K562 (cell line): Measurements from ENCODE around the gene ELMO1. TPM values are rescaled to one million over a fixed set of nuclear protein-coding genes. Genes with fewer than 3 reads are reported as not detected.

Experiments used
- ATAC-seq: fragments of 200-7000 bp; cut with Tn5 transposase; 3 replicates; pipeline ENCODE4 v1.9.1; 2020; ENCODE audit warnings: moderate library complexity
- BruUV-seq: library from RNA; stranded (reverse); fragments of 400-500 nt; replicated peaks from 2 replicates; lab custom pipeline; 2021; lab: Mats Ljungman, UMichigan
- CTCF ChIA-PET: fragments of 300-600 bp; formaldehyde crosslinking; extraction: SDS; loops from one replicate; lab custom pipeline; 2021; ENCODE audit warnings: low intra/inter-chr PET ratio; lab: Yijun Ruan, JAX
- POLR2A ChIA-PET: fragments of 300-600, 350-650 bp; sonication (Branson Sonifier 250); formaldehyde crosslinking; extraction: SDS; loops from one replicate; lab custom pipeline; 2021; ENCODE audit warnings: antibody characterized with exemption, inconsistent platforms; lab: Yijun Ruan, JAX
- DNase-seq, 4 experiments: peaks; one replicate each; pipeline versions ENCODE4 v3.0.0 to v3.0.0-alpha.2; 2011 to 2018; ENCODE audit warnings: low spot score in 3 of 4, mixed read lengths in 3 of 4; ENCODE audit errors: extremely low read depth in 1 of 4
- FAIRE-seq: peaks from 2 replicates; lab custom pipeline; 2011; peaks lifted over from hg19 to GRCh38; lab: Jason Lieb, UNC
- H2AFZ ChIP-seq: 2 replicates; pipeline ENCODE4 v1.6.0; 2011; ENCODE audit warnings: low read depth, low read length, control low read depth, inconsistent platforms
- H3K27ac ChIP-seq: fragments of 200-600 bp; 3 replicates; pipeline ENCODE4 v1.8.0; 2011; ENCODE audit warnings: low read depth, mild to moderate bottlenecking, control low read depth, inconsistent platforms, low read length, moderate library complexity, mixed read lengths; ENCODE audit errors: extremely low read depth
- H3K27me3 ChIP-seq, 2 experiments: fragments of 300-600 bp in 1 of 2; 2 replicates in 1 of 2; 3 replicates in 1 of 2; pipeline versions ENCODE4 v1.6.0 to v1.8.0; 2011; ENCODE audit warnings: inconsistent platforms in 2 of 2, low read length in 2 of 2, mild to moderate bottlenecking in 1 of 2, mixed read lengths in 1 of 2, moderate library complexity in 1 of 2; ENCODE audit not compliant: control insufficient read depth in 2 of 2, insufficient read depth in 2 of 2
- H3K36me3 ChIP-seq: fragments of 300-600 bp; 3 replicates; pipeline ENCODE4 v1.8.0; 2011; ENCODE audit warnings: mild to moderate bottlenecking, low read length, inconsistent platforms; ENCODE audit not compliant: control insufficient read depth, insufficient read depth
- H3K4me1 ChIP-seq, 2 experiments: fragments of 200-600 bp in 1 of 2; replicated peaks in 1 of 2; 2 replicates in 1 of 2; 3 replicates in 1 of 2; pipeline versions ENCODE4 v1.5.1 to v1.8.0; 2011; ENCODE audit warnings: inconsistent platforms in 2 of 2, low read length in 2 of 2, mild to moderate bottlenecking in 1 of 2, mixed read lengths in 1 of 2, moderate library complexity in 1 of 2; ENCODE audit not compliant: control insufficient read depth in 2 of 2, insufficient read depth in 2 of 2
- H3K4me2 ChIP-seq: 2 replicates; pipeline ENCODE4 v1.6.1; 2011; ENCODE audit warnings: low read length, control low read depth, inconsistent platforms, mixed read lengths; ENCODE audit not compliant: insufficient read depth
- H3K4me3 ChIP-seq: fragments of 200-600 bp; sonication (generic), shearing (Covaris generic); 2 replicates; pipeline ENCODE4 v1.5.1; 2016; ENCODE audit warnings: control low read depth, inconsistent platforms
- H3K79me2 ChIP-seq: fragments of 200-600 bp; 3 replicates; pipeline ENCODE4 v1.8.0; 2011; ENCODE audit warnings: low read length, inconsistent platforms; ENCODE audit not compliant: control insufficient read depth, insufficient read depth
- H3K9ac ChIP-seq, 2 experiments: 2 replicates each; pipeline versions ENCODE4 v1.6.0 to v1.6.1; 2011; ENCODE audit warnings: low read depth in 2 of 2, low read length in 2 of 2, control low read depth in 1 of 2, inconsistent platforms in 1 of 2, mild to moderate bottlenecking in 1 of 2, mixed read lengths in 1 of 2; ENCODE audit not compliant: insufficient read depth in 1 of 2
- H3K9me1 ChIP-seq: one replicate; pipeline ENCODE4 v1.6.0; 2011; ENCODE audit warnings: inconsistent platforms, mild to moderate bottlenecking, low read length, moderate library complexity; ENCODE audit not compliant: control insufficient read depth, insufficient read depth
- H3K9me3 ChIP-seq: replicated peaks from 2 replicates; pipeline ENCODE4 v1.5.1; 2011; ENCODE audit warnings: low read depth, low read length, inconsistent platforms; ENCODE audit not compliant: control insufficient read depth, insufficient read depth
- H4K20me1 ChIP-seq: replicated peaks from 2 replicates; pipeline ENCODE4 v1.6.1; 2011; ENCODE audit warnings: low read length, inconsistent platforms, mixed read lengths; ENCODE audit not compliant: control insufficient read depth, insufficient read depth
- CBFB ChIP-seq: sonication (generic); formaldehyde crosslinking; IDR thresholded peaks from 2 replicates; pipeline ENCODE4 v1.4.0; 2020; ENCODE audit warnings: mild to moderate bottlenecking, missing genetic modification reagents
- MCM3 ChIP-seq: fragments of 450-650 bp; IDR thresholded peaks from 2 replicates; pipeline ENCODE4 v1.6.1; 2016
- TGIF2 ChIP-seq: sonication (generic); formaldehyde crosslinking; IDR thresholded peaks from 2 replicates; pipeline ENCODE4 v1.8.1; 2022; ENCODE audit warnings: mild to moderate bottlenecking, missing genetic modification reagents, moderate library complexity
- ZNF384 ChIP-seq: IDR thresholded peaks from 2 replicates; pipeline ENCODE4 v1.6.1; 2012; ENCODE audit warnings: low read depth, low read length, improper control_type of control experiment
- WGBS: fragments of 100-300 bp; shearing (Covaris generic); methylation state at CpG from one replicate; pipeline ENCODE4 v1.1.6; 2016; ENCODE audit warnings: low coverage, mixed read lengths; ENCODE audit not compliant: insufficient coverage; ENCODE audit errors: missing lambda C conversion rate; 5-methylcytosine and 5-hydroxymethylcytosine counted together
- in situ Hi-C: fragments of 300-500 bp; cut with MboI; formaldehyde crosslinking; loops from 4 replicates; pipeline ENCODE4 v1.15.0; 2018; ENCODE audit warnings: inconsistent platforms, mixed read lengths
- intact Hi-C: fragments of 100-400 bp; cut with micrococcal nuclease; formaldehyde crosslinking; loops from 2 replicates; pipeline ENCODE4 v1.14.2; 2022
- polyA plus RNA-seq, 8 experiments: library from polyadenylated mRNA; depleted of rRNA in 4 of 8; stranded (reverse) in 5 of 8; unstranded in 3 of 8; fragments of >200 nt; fragmentation: Nextera tagmentation in 2 of 8; fragmentation: Illumina TruSeq in 1 of 8; extraction: Ambion mirVana in 2 of 8; extraction: Trizol in 1 of 8; gene quantifications; 2 replicates each; pipeline versions ENCODE4 v1.2.1 to v1.2.3, GENCODE V29; 2011 to 2014; ENCODE audit warnings: inconsistent platforms in 1 of 8, missing spikeins in 1 of 8
- total RNA-seq, 7 experiments: library from RNA; depleted of rRNA in 6 of 7; stranded (reverse); fragments of >200 nt in 6 of 7; fragmentation: Illumina TruSeq in 2 of 7; extraction: Trizol in 2 of 7; gene quantifications; 2 replicates each; pipeline versions ENCODE4 v1.2.1 to v1.2.3, GENCODE V29; 2011 to 2021; ENCODE audit warnings: low replicate concordance in 1 of 7
- TF ChIP-seq, protein P1 (sequence below): fragments of 450-650 bp; conservative IDR thresholded peaks from 2 replicates; pipeline ENCODE4 v1.6.1; 2016; ENCODE audit warnings: missing genetic modification characterization, low read depth, mild to moderate bottlenecking, control low read depth, missing compliant biosample characterization

The ELMO1 gene
- total and polyA plus RNA-seq, 9 of the 15 experiments (the other 6 are each of a cell fraction or from before 2014, with no cell fraction given) = 0.36 to 7.2 (median 3.6) TPM

DNA sequence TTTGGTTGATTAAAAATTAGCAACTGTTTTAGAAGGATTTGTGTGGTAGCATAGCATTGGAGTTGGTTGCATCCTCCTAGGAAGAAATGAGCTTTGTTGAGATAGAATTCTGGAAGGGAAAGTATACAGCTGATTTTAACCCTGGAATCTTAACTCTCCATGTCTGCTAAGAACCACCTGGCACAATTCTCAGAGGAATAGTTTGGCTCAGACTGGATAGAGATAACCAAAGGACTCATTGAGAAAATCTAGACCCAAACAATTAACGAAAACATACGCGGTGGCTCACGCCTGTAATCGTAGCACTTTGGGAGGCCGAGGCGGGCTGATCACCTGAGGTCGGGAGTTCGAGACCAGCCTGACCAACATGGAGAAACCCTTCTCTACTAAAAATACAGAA is 625.3 kb downstream of the ELMO1 start:
- Histone ChIP-seq H3K4me2 (no peak overlapping the region), H3K9me3 (no peaks in the 10 kb centered on the region), H3K4me1 (no peaks in the 10 kb centered on the region), H3K4me3 (no peak overlapping the region), H3K9ac (no peak overlapping the region), H3K27ac (no peak overlapping the region)
- in situ Hi-C loops = no loop called here
- DNase-seq (no peak), ATAC-seq (no peak)
- POLR2A ChIA-PET = no interaction called here
- WGBS = 0% methylated on average over 9 of the region's 9 CpGs
- TF ChIP-seq, protein P1, sequence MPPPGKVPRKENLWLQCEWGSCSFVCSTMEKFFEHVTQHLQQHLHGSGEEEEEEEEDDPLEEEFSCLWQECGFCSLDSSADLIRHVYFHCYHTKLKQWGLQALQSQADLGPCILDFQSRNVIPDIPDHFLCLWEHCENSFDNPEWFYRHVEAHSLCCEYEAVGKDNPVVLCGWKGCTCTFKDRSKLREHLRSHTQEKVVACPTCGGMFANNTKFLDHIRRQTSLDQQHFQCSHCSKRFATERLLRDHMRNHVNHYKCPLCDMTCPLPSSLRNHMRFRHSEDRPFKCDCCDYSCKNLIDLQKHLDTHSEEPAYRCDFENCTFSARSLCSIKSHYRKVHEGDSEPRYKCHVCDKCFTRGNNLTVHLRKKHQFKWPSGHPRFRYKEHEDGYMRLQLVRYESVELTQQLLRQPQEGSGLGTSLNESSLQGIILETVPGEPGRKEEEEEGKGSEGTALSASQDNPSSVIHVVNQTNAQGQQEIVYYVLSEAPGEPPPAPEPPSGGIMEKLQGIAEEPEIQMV (tag) = no peak
- TF ChIP-seq, all 486 proteins: peak for 0
- H3K9me1 ChIP-seq = no peaks in the 10 kb centered on the region
- no peak overlapping the region for H2AFZ ChIP-seq
- intact Hi-C loops = no loop called here
- BruUV-seq = no TSS peak
- H3K27me3 ChIP-seq = peaks cover 0 to 4% of the 10 kb centered on the region in 2 experiments; a peak in 2 of 5 replicates
- no peaks in the 10 kb centered on the region for H3K36me3 ChIP-seq
- no peak for FAIRE-seq
- H3K79me2 ChIP-seq = no peaks in the 10 kb centered on the region
- CTCF ChIA-PET = no interaction called here
- no peaks in the 10 kb centered on the region for H4K20me1 ChIP-seq

DNA sequence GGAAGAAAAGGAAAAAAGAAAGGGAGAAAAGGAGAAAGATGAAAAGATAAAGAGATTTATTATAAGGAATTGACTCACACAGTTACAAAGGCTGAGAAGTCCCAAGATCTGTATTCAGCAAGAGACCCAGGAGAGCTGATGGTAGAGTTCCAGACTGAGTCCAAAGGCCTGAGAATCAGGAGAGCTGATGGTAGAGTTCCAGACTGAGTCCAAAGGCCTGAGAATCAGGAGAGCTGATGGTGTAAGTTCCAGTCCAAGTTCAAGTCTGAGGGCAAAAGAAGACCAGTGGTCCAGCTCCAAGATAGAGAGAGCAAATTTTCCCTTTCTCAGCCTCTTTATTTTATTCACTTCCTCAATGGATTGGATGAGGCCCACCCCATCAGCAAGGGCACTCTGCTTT is 627.0 kb downstream of the ELMO1 start:
- Histone ChIP-seq H3K4me1 (no peaks in the 10 kb centered on the region), H3K9me3 (no peaks in the 10 kb centered on the region), H3K9ac (no peak overlapping the region), H3K27ac (no peak overlapping the region), H2AFZ (no peak overlapping the region), H4K20me1 (no peaks in the 10 kb centered on the region), H3K9me1 (no peaks in the 10 kb centered on the region), H3K27me3 (peaks cover 0 to 4% of the 10 kb centered on the region in 2 experiments; a peak in 2 of 5 replicates), H3K4me3 (no peak overlapping the region), H3K36me3 (no peaks in the 10 kb centered on the region), H3K4me2 (no peak overlapping the region), H3K79me2 (no peaks in the 10 kb centered on the region)
- intact Hi-C loops (no loop called here), in situ Hi-C loops (no loop called here)
- ATAC-seq (no peak), FAIRE-seq (no peak), DNase-seq (no peak)
- TF ChIP-seq MCM3 (no peak), CBFB (CRISPR knock-in tag) (no peak), ZNF384 (no peak), TGIF2 (no peak)
- CTCF ChIA-PET = no interaction called here
- no TSS peak for BruUV-seq
- POLR2A ChIA-PET = no interaction called here
